HG03097 (cell line): ENCODE measurements around the gene DCAF6.
A peak's percentile ranks its signal among the peaks of the same experiment; 100 is the strongest.
"Not testable (repeated sequence)": the region's sequence is repeated elsewhere in the genome, so short reads cannot be mapped to it uniquely, and the experiment has no call there.

ENCODE experiments used
- ATAC-seq: cut with Tn5 transposase; IDR thresholded peaks from one replicate; pipeline ENCODE4 v1.9.1; 2021; ENCODE audit not compliant: unreplicated experiment, low FRiP score

DCAF6 gene

GRCh38 chr1:167922611-167923074, 13.8 kb upstream of the DCAF6 start:
- no peak for ATAC-seq

- ATAC-seq = no peak
Observed at GRCh38 chr1:167923324-167924056, 13.0 kb upstream of the DCAF6 start.

- no peak for ATAC-seq
Observed at GRCh38 chr1:167924102-167924501, 12.4 kb upstream of the DCAF6 start.

DNA sequence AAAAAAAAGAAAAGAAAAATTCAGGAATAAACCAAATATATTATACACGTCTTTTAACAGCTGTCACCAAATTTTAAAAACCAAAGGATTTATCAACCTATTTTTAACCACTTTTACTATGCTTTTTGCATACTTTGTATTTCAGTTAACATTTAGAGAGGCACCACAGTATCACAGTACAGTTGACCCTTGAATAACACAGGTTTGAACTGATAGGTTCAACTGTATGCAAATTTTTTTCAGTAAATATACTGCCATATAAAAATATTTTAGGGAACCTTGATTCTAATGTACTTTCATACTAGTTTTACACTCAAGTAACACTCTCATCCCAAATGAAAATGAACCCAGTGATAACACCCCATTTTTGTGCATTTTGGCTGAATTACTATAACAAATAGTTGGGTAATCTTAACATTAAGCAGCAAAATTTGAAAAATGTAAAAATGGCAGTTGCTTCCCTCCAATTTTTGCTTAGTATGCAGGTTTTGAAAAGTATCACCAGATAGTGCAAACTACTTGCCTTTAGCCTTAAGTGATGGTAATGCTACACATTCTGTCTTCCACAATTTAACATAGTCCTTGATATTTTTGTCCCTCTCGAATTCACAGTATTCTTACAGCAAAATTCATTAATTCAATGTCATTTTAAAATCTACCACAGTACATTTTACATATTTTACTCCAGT, 11.8 kb upstream of the DCAF6 start:
- no peak for ATAC-seq

- no peak for ATAC-seq
Observed at GRCh38 chr1:167926486-167926997, 9.9 kb upstream of the DCAF6 start.

GRCh38 chr1:167927046-167927754, 9.3 kb upstream of the DCAF6 start:
- no peak for ATAC-seq

DNA sequence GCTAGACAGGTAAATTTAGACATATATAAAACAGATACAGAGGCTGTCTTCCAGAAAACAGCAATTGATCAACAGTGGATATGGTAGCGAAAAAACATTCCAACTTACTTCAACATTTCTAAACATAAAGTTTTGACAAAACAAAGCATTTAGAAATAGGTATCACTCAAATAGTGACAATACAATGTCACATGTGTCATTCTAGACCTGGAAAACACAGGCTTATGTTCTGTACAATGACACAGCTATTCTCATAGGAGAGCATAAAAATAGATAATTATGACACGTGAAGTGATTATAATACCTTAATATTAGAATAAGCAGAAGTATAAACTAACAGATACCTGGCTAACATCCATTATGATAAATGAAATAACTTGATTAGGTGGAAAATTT, 8.0 kb upstream of the DCAF6 start:
- ATAC-seq = no peak

- ATAC-seq = not testable (repeated sequence)
Observed at GRCh38 chr1:167928919-167929318, 7.6 kb upstream of the DCAF6 start.

DNA sequence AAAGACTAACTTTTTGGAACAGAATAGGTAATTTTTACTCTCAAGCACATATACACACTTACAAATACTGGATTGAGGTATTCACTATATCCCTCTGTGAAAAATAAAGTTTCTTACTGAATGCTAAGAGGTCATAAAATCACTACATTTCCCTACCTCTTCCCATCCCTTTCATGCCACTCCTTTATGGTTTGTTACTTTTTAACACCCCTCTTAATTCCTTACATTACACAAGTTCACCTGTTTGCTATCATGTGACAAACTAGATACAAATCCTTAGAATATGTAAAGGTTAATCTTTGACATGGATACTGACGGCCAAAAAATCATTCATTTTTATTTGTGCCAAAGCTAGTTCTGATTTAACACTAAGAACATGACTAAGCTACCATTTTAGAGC, 6.8 kb upstream of the DCAF6 start:
- ATAC-seq = no peak

DNA sequence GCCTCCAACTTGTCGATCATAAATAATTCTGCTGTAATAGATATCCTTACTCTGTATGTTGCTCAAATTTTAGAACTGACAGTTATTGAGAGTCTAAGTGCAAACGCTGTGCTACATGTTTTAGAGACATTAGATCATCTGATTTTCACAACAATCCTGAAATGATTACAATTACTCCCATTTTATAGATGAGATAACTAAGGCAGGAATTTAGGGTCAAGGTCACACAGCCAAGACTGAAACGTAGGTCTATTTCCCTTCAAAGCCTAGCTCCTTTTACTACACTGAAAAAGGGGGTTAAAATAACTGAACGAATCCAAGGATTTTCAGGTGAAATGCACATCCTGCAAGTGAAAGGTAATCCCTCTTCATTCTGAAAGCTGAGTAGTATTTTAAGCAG, 2.7 kb upstream of the DCAF6 start:
- ATAC-seq = no peak

GRCh38 chr1:167934426-167935215, 1.9 kb upstream of the DCAF6 start:
- no peak for ATAC-seq

DNA sequence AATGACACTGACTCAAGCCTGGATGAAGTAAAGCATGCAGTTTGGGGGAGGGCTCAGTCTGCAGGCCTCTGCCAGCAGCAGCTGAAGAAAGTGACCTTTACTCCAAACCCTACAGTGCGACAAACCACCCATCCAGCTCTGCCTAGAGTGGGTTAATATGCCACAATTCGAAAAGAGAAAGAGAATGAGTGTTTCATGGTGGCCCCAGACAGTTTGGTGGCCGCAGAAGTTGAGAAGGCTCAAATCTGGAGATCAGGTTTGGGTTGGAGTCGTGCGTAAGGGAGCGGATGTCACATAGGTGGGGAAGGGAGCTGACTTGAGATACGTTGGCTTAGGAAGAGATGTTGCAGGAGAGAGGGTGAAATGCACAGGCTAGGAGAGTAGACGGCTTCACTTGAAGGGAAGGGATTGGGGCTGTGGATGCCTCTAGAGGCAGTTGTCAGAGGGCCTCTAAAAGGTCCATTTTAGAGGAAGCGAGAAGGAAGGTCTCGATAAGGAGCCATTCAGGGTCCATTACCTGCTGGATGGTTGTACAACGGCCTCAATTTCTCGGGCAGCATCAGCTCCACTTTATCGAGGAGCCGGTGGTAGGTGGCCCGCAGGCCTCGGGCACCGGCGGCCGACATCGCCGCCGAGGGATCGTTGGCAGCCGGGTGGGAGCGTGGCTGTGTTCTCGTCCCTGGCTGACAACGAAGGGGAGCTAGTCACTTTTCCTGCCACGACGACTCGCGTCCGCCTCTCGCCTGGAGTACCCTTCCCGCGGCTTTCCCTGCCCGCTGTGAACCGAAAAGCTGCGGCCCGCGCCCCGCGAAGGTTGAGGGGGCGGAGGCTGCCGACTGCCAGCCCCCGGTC, 1.0 kb upstream of the DCAF6 start:
- peak; percentile 13 for ATAC-seq

- no peak for ATAC-seq
Observed at GRCh38 chr1:167936930-167937708, 636 bp downstream of the DCAF6 start, which contains the start of gene MPC2. MPC2 (minus strand) TSS chr1:167937072; CDS start chr1:167935841, 1,231 bp downstream.

- no peak for ATAC-seq
Observed at GRCh38 chr1:167937709-167938010, 1.2 kb downstream of the DCAF6 start.

GRCh38 chr1:167938080-167938636, 1.7 kb downstream of the DCAF6 start:
- ATAC-seq = no peak

GRCh38 chr1:167940264-167940663, 3.8 kb downstream of the DCAF6 start:
- ATAC-seq = no peak

GRCh38 chr1:167943541-167943940, 7.1 kb downstream of the DCAF6 start:
- no peak for ATAC-seq

DNA sequence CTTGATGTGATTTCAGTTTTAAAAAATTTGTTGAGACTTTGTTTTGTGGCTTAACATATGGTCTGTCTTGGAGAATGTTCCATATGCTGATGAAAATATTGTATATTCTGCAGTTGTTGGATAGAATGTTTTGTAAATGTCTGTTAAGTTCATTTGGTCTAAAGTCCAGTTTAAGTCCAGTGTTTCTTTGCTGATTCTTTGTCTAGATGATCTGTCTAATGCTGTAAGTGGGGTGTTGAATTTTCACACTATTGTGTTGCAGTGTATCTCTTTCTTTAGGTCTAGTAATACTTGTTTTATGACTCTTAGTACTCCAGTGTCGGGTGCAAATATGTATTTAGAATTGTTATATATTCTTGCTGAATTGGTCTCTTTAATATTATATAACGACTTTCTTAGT, 11.2 kb downstream of the DCAF6 start:
- no peak for ATAC-seq

GRCh38 chr1:167949785-167950184, 13.3 kb downstream of the DCAF6 start:
- no peak for ATAC-seq
